Caco-2 (cell line): ENCODE results near the gene DENND1A. TPM values are rescaled to one million over a fixed set of nuclear protein-coding genes. Genes with fewer than 3 reads are reported as not detected.

Experiments used
- BruUV-seq: library from RNA; stranded (reverse); fragments of 400-500 nt; replicated peaks from 2 replicates; lab custom pipeline; 2021; lab: Mats Ljungman, UMichigan
- CTCF ChIA-PET: fragments of 300-600 bp; sonication (Branson Sonifier 250); formaldehyde crosslinking; loops from one replicate; lab custom pipeline; 2022; ENCODE audit warnings: antibody characterized with exemption; lab: Charles Lee
- POLR2A ChIA-PET: fragments of 300-600 bp; sonication (Branson Sonifier 250); formaldehyde crosslinking; loops from one replicate; lab custom pipeline; 2022; ENCODE audit warnings: antibody characterized with exemption; lab: Charles Lee
- DNase-seq, 2 experiments: peaks; one replicate each; pipeline versions ENCODE4 v3.0.0 to v3.0.0-alpha.2; 2020 to 2022
- H3K27me3 ChIP-seq: replicated peaks from 2 replicates; pipeline ENCODE4 v1.6.0; 2011; ENCODE audit warnings: low read length; ENCODE audit not compliant: control insufficient read depth, insufficient read depth
- H3K36me3 ChIP-seq: 2 replicates; pipeline ENCODE4 v1.5.1; 2011; ENCODE audit warnings: low read length; ENCODE audit not compliant: control insufficient read depth, insufficient read depth
- H3K4me1 ChIP-seq: fragments of 250-450 bp; sonication (Bioruptor Pico); 2 replicates; pipeline ENCODE4 v1.5.1; 2020; ENCODE audit warnings: mild to moderate bottlenecking
- H3K4me3 ChIP-seq: 2 replicates; pipeline ENCODE4 v1.5.1; 2011; ENCODE audit warnings: low read depth, mild to moderate bottlenecking, control low read depth, low read length
- H3K9me3 ChIP-seq: fragments of 250-450 bp; sonication (Bioruptor Pico); 2 replicates; pipeline ENCODE4 v1.5.1; 2020; ENCODE audit warnings: mild to moderate bottlenecking, moderate library complexity
- H3K27ac Mint-ChIP-seq: one replicate; pipeline ENCODE4 v1.8.0; 2022; ENCODE audit warnings: mixed read lengths; ENCODE audit not compliant: unreplicated experiment
- H3K27me3 Mint-ChIP-seq: one replicate; pipeline ENCODE4 v1.8.0; 2022; ENCODE audit warnings: mixed read lengths; ENCODE audit not compliant: insufficient read depth, unreplicated experiment
- H3K36me3 Mint-ChIP-seq: one replicate; pipeline ENCODE4 v1.8.0; 2022; ENCODE audit warnings: mild to moderate bottlenecking, mixed read lengths; ENCODE audit not compliant: insufficient read depth, unreplicated experiment
- H3K4me1 Mint-ChIP-seq: one replicate; pipeline ENCODE4 v1.8.0; 2022; ENCODE audit warnings: low read depth, mixed read lengths; ENCODE audit not compliant: unreplicated experiment
- H3K4me3 Mint-ChIP-seq: one replicate; pipeline ENCODE4 v1.8.0; 2022; ENCODE audit warnings: mild to moderate bottlenecking, moderate library complexity, mixed read lengths; ENCODE audit not compliant: unreplicated experiment
- H3K9me3 Mint-ChIP-seq: one replicate; pipeline ENCODE4 v1.8.0; 2022; ENCODE audit warnings: mixed read lengths; ENCODE audit not compliant: unreplicated experiment
- CTCF ChIP-seq, 2 experiments: fragments of 200-600 bp in 1 of 2; IDR thresholded peaks; 1 replicate in 1 of 2; 2 replicates in 1 of 2; pipeline versions ENCODE4 v1.5.1 to v1.8.0; 2011 to 2022; ENCODE audit warnings: antibody characterized with exemption in 1 of 2, control low read depth in 1 of 2, inconsistent platforms in 1 of 2, low read depth in 1 of 2, low read length in 1 of 2, mild to moderate bottlenecking in 1 of 2, moderate library complexity in 1 of 2; ENCODE audit not compliant: insufficient read depth in 1 of 2, severe bottlenecking in 1 of 2, unreplicated experiment in 1 of 2
- intact Hi-C: fragments of 100-400 bp; cut with micrococcal nuclease; formaldehyde crosslinking; loops from one replicate; pipeline ENCODE4 v1.10.0; 2022; ENCODE audit not compliant: unreplicated experiment
- total RNA-seq: library from RNA; stranded (reverse); gene quantifications from 2 replicates; pipeline ENCODE4 v1.2.3, GENCODE V29; 2022

DENND1A gene
- total RNA-seq, 1 experiment from 2014 or later, result 41.6 TPM

DNA sequence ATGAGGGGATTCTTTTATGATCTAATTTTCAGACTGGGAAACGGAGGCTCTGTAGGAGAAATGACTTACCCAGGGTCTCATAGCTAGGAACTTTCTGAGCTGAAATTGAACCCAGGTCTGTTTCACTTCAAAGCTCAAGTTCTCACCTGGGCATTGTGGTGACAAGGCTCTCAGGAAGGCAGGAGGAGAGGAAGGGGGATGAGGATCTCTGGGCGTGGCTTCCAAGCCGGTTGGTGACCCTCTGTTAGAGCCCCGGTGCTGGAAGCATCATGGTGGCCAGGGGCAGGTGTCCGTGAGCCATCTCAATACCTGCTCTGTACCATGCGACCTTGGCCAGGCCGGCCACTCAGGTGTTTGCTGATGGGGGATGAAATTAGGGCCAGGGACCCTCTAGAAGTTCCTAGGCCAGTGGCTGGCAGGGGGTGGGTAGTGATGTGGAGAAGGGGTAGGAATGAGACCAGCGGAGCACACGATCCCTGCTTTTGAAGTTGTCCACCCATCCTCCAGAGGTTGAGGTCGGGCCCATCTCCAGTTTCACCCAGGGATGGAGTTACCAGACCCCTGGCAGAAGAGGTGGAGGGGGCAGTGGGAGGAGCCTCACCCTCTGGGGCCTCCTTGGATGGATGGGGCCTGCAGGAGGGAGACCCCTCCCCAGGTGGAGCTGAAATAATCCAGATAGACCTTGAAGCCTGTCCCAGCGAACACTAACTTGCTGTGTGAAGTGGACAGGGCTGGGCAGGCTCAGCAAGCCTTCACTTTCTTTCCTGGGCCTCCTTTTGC lies 568.0 kb downstream of the DENND1A start:
- Mint-ChIP-seq H3K27ac (no peak overlapping the region), H3K4me3 (no peak overlapping the region), H3K36me3 (peaks cover 5% of the 10 kb centered on the region), H3K9me3 (no peaks in the 10 kb centered on the region), H3K4me1 (peaks cover 14% of the 10 kb centered on the region), H3K27me3 (no peaks in the 10 kb centered on the region)
- no peak overlapping the region for H3K4me3 ChIP-seq
- no peaks in the 10 kb centered on the region for H3K36me3 ChIP-seq
- no peaks in the 10 kb centered on the region for H3K27me3 ChIP-seq
- POLR2A ChIA-PET, result no interaction called here
- no peak for DNase-seq
- no peak for TF ChIP-seq CTCF (IDR thresholded peaks at IDR 0.05; ENCODE audit: insufficient read depth in 1 of 2, low read depth in 1 of 2, low read length in 1 of 2, severe bottlenecking in 1 of 2, unreplicated experiment in 1 of 2)
- H3K9me3 ChIP-seq, result no peaks in the 10 kb centered on the region
- CTCF ChIA-PET, result interaction anchor here (0.6 to 3.1 kb wide), 2 partner anchors 12 to 17 kb away, joined by 5 to 12 read pairs; no protein-coding TSS in a partner anchor
- no TSS peak for BruUV-seq
- H3K4me1 ChIP-seq, result peaks cover 33% of the 10 kb centered on the region
- intact Hi-C loops, result no loop called here

GRCh38 chr9:123361086-123361730 lies 568.7 kb downstream of the DENND1A start:
- CTCF ChIA-PET, result interaction anchor here (0.8 to 3.1 kb wide), 3 partner anchors 11 to 26 kb away, joined by 3 to 12 read pairs (median 5); no protein-coding TSS in a partner anchor
- Mint-ChIP-seq H3K9me3 (no peaks in the 10 kb centered on the region), H3K27ac (no peak overlapping the region), H3K4me1 (peaks cover 14% of the 10 kb centered on the region), H3K27me3 (no peaks in the 10 kb centered on the region), H3K36me3 (peaks cover 5% of the 10 kb centered on the region), H3K4me3 (no peak overlapping the region)
- no peak for DNase-seq
- H3K4me1 ChIP-seq, result peaks cover 33% of the 10 kb centered on the region
- H3K36me3 ChIP-seq, result no peaks in the 10 kb centered on the region
- no peaks in the 10 kb centered on the region for H3K27me3 ChIP-seq
- H3K9me3 ChIP-seq, result no peaks in the 10 kb centered on the region
- no peak for TF ChIP-seq CTCF (IDR thresholded peaks at IDR 0.05; ENCODE audit: insufficient read depth in 1 of 2, low read depth in 1 of 2, low read length in 1 of 2, severe bottlenecking in 1 of 2, unreplicated experiment in 1 of 2)
- POLR2A ChIA-PET, result no interaction called here
- intact Hi-C loops, result no loop called here
- BruUV-seq, result no TSS peak
- H3K4me3 ChIP-seq, result no peak overlapping the region
